Mammary epithelial cell (primary cell): ENCODE measurements around the gene MED14.

Source experiments
- CTCF ChIP-seq, 2 donors: IDR thresholded peaks in 1 of 2; conservative IDR thresholded peaks in 1 of 2; 2 replicates each; pipeline ENCODE4 v1.5.1; 2011 to 2012; ENCODE audit warnings: inconsistent platforms in 2 of 2, low read length in 2 of 2, mild to moderate bottlenecking in 2 of 2, control low read depth in 1 of 2, low read depth in 1 of 2; ENCODE audit not compliant: insufficient read depth in 1 of 2; ENCODE audit errors: extremely low read depth in 1 of 2
- EZH2 ChIP-seq: IDR thresholded peaks from 2 replicates; pipeline ENCODE4 v1.6.1; 2012; ENCODE audit warnings: low read length, inconsistent platforms, borderline replicate concordance

DNA sequence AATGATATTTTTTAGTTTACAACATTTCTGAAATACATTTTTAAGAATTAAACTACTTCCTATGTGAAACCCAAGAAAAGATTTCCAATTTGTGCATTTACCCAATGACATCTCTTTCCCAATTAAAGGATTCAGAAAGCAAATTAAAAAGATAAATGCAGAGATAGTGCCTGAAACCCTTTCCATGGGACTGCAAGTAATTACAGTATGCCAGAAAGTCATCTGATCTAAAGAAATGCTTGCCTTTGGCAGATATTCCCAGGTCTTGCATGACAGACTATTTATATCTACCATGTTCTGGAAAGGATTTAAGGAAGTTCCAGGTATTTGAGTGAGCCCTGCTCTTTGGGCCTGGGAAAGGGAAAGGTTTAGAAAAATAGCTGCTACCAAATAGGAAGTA is 46.4 kb downstream of the MED14 start:
- TF ChIP-seq CTCF (conservative IDR thresholded peaks at IDR 0.05 in 1 of 2, IDR thresholded peaks at IDR 0.05 in 1 of 2; ENCODE audit: extremely low read depth in 1 of 2, insufficient read depth in 1 of 2, low read depth in 1 of 2, low read length in 2 of 2) (no peak), EZH2 (no peak)
